ENCODE results near the gene SPATA19. TPM values are rescaled to one million over a fixed set of nuclear protein-coding genes. Genes with fewer than 3 reads are reported as not detected.

The SPATA19 gene
- total RNA-seq, 4 donors from 2014 or later = not detected

- Histone ChIP-seq H3K36me3 (no peaks in the 10 kb centered on the region), H3K4me3 (no peak overlapping the region), H3K27ac (no peak overlapping the region), H3K9me3 (no peaks in the 10 kb centered on the region), H3K4me1 (no peaks in the 10 kb centered on the region), H3K27me3 (no peaks in the 10 kb centered on the region)
- no peak for TF ChIP-seq POLR2A (IDR thresholded peaks at IDR 0.05)
- DNase-seq = no peak
Observed at GRCh38 chr11:133842730-133843129, 2.6 kb downstream of the SPATA19 start.

- Histone ChIP-seq H3K36me3 (no peaks in the 10 kb centered on the region), H3K27ac (no peak overlapping the region), H3K9me3 (no peaks in the 10 kb centered on the region), H3K27me3 (no peaks in the 10 kb centered on the region), H3K4me3 (no peak overlapping the region), H3K4me1 (no peaks in the 10 kb centered on the region)
- no peak for TF ChIP-seq POLR2A (IDR thresholded peaks at IDR 0.05)
- no peak for TF ChIP-seq CTCF (IDR thresholded peaks at IDR 0.05)
- DNase-seq = no peak
Observed at GRCh38 chr11:133842053-133842452, 3.3 kb downstream of the SPATA19 start.

GRCh38 chr11:133841279-133842043 lies 3.9 kb downstream of the SPATA19 start:
- DNase-seq = no peak
- H3K9me3 ChIP-seq = no peaks in the 10 kb centered on the region
- H3K36me3 ChIP-seq = no peaks in the 10 kb centered on the region
- no peak overlapping the region for H3K27ac ChIP-seq
- no peak overlapping the region for H3K4me3 ChIP-seq
- no peaks in the 10 kb centered on the region for H3K27me3 ChIP-seq
- no peak for TF ChIP-seq CTCF (IDR thresholded peaks at IDR 0.05)
- TF ChIP-seq POLR2A (IDR thresholded peaks at IDR 0.05) = no peak
- H3K4me1 ChIP-seq = no peaks in the 10 kb centered on the region

GRCh38 chr11:133840479-133840941 lies 4.8 kb downstream of the SPATA19 start:
- no peaks in the 10 kb centered on the region for H3K9me3 ChIP-seq
- no peaks in the 10 kb centered on the region for H3K27me3 ChIP-seq
- H3K4me1 ChIP-seq = no peaks in the 10 kb centered on the region
- no peak for TF ChIP-seq CTCF (IDR thresholded peaks at IDR 0.05)
- no peak for TF ChIP-seq POLR2A (IDR thresholded peaks at IDR 0.05)
- H3K4me3 ChIP-seq = no peak overlapping the region
- no peaks in the 10 kb centered on the region for H3K36me3 ChIP-seq
- DNase-seq = no peak
- H3K27ac ChIP-seq = no peak overlapping the region

- no peak overlapping the region for H3K4me3 ChIP-seq
- no peaks in the 10 kb centered on the region for H3K27me3 ChIP-seq
- H3K36me3 ChIP-seq = no peaks in the 10 kb centered on the region
- no peaks in the 10 kb centered on the region for H3K9me3 ChIP-seq
- TF ChIP-seq POLR2A (IDR thresholded peaks at IDR 0.05) (no peak), CTCF (IDR thresholded peaks at IDR 0.05) (no peak)
- no peak for DNase-seq
- H3K4me1 ChIP-seq = no peaks in the 10 kb centered on the region
- H3K27ac ChIP-seq = no peak overlapping the region
Observed at GRCh38 chr11:133835593-133836548, 9.4 kb downstream of the SPATA19 start.

Measured in Peyer's patch (tissue), 4 donors.